Medulla oblongata (tissue), 1 donor: ENCODE results near the gene GPA33.

Experiments
- DNase-seq: peaks from one replicate; pipeline ENCODE4 v3.0.0-alpha.2; 2015; ENCODE audit errors: extremely low spot score

Gene GPA33

GRCh38 chr1:167090314-167090942, at the start of gene GPA33:
GPA33 (minus strand) TSS chr1:167090377; CDS start chr1:167090287, 90 bp downstream.
- DNase-seq, result peak; percentile 18

- no peak for DNase-seq
Measured at GRCh38 chr1:167138703-167139102, 48.5 kb upstream of the GPA33 start.

- DNase-seq, result no peak
Measured at GRCh38 chr1:167137793-167138510, 47.8 kb upstream of the GPA33 start.

GRCh38 chr1:167137332-167137781, 47.2 kb upstream of the GPA33 start:
- no peak for DNase-seq

- DNase-seq, result no peak
Measured at GRCh38 chr1:167136806-167137205, 46.6 kb upstream of the GPA33 start.

GRCh38 chr1:167136191-167136614, 46.0 kb upstream of the GPA33 start:
- no peak for DNase-seq

- no peak for DNase-seq
Measured at GRCh38 chr1:167135281-167135840, 45.2 kb upstream of the GPA33 start.

- DNase-seq, result no peak
Measured at GRCh38 chr1:167132301-167133010, 42.3 kb upstream of the GPA33 start.

GRCh38 chr1:167130829-167131510, 40.8 kb upstream of the GPA33 start:
- DNase-seq, result no peak

- DNase-seq, result no peak
Measured at GRCh38 chr1:167128261-167129227, 38.4 kb upstream of the GPA33 start.

- no peak for DNase-seq
Measured at GRCh38 chr1:167127661-167128060, 37.5 kb upstream of the GPA33 start.

- DNase-seq, result no peak
Measured at GRCh38 chr1:167127236-167127635, 37.1 kb upstream of the GPA33 start.

- no peak for DNase-seq
Measured at GRCh38 chr1:167126811-167127210, 36.6 kb upstream of the GPA33 start.

- no peak for DNase-seq
Measured at GRCh38 chr1:167126317-167126716, 36.1 kb upstream of the GPA33 start.

- no peak for DNase-seq
Measured at GRCh38 chr1:167122568-167122967, 32.4 kb upstream of the GPA33 start.

- no peak for DNase-seq
Measured at GRCh38 chr1:167122121-167122480, 31.9 kb upstream of the GPA33 start.

GRCh38 chr1:167121375-167122120, 31.4 kb upstream of the GPA33 start:
- DNase-seq, result peak; percentile 10

- DNase-seq, result no peak
Measured at GRCh38 chr1:167120899-167121298, 30.7 kb upstream of the GPA33 start.

- peak; percentile 21 for DNase-seq
Measured at GRCh38 chr1:167119696-167120095, 29.5 kb upstream of the GPA33 start.

- no peak for DNase-seq
Measured at GRCh38 chr1:167118188-167118587, 28.0 kb upstream of the GPA33 start.
